NCI-H526 treated with DMSO at 0.1 percent for 48 hours (cell line): Measurements from ENCODE around the gene CDYL.
"Not testable (repeated sequence)": the region's sequence is repeated elsewhere in the genome, so short reads cannot be mapped to it uniquely, and the experiment has no call there.

Source experiments
- DNase-seq: peaks from one replicate; lab custom pipeline; 2025; lab: John Stamatoyannopoulos, UW

CDYL gene

DNA sequence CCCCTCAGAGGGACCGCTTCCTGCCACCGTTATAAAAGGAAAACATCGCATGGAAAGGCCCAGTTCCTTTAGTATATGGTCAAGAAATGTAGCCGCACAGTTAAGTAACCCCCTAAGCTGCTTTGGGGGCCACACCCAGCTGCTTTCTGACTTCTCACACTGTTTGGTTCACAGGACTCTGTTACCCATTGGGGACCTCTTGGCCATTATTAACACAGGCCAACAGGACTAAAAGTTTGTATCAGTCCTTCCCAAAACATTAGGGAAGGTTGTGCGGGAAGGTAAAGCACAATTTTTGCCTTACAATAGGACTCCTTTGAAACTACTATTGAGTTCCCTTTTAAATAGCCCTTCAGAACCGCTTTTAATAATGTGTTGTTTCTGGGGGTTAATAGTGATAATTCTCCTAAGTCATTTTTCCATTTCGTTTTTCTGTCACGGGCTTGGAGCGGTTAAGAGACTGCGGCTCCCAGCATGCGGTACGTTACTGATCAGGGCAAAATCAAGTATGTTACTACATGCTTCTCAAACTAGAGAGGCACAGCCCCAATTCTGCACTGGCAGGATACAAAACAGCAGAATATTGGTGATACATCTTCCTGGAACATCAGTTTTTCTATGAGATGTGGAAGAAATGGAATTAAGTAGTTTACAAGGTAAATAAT lies 228.3 kb downstream of the CDYL start:
- DNase-seq: no peak

DNA sequence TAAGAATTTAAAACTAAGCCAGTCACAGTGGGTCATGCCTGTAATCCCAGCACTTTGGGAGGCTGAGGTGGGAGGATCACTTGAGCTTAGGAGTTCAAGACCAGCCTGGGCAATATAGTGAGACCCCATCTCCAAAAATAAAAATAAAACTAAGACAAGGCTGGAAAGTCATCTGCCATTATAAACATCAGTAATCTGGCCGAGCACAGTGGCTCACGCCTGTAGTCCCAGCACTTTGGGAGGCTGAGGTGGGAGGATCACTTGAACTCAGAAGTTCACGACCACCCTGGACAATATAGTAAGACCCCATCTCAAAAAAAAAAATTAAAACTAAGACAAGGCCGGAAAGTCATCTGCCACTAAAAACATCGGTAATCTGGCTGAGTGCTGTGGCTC lies 228.8 kb downstream of the CDYL start:
- not testable (repeated sequence) for DNase-seq
